GM12878 (cell line): ENCODE data around the gene ATXN3. TPM values are rescaled to one million over a fixed set of nuclear protein-coding genes. Genes with fewer than 3 reads are reported as not detected.

Experiments
- ATAC-seq: fragments of 200-7000 bp; cut with Tn5 transposase; 3 replicates; pipeline ENCODE4 v1.9.1; 2020; ENCODE audit warnings: mild to moderate bottlenecking, moderate library complexity
- BruUV-seq: library from RNA; stranded (reverse); fragments of 400-500 nt; replicated peaks from 2 replicates; lab custom pipeline; 2021; lab: Mats Ljungman, UMichigan
- CTCF ChIA-PET: fragments of 300-600 bp; sonication (Branson Sonifier 250); formaldehyde crosslinking; extraction: SDS; loops from one replicate; lab custom pipeline; 2021; ENCODE audit warnings: inconsistent platforms; lab: Yijun Ruan, JAX
- POLR2A ChIA-PET: fragments of 350-600 bp; formaldehyde crosslinking; extraction: SDS; loops from one replicate; lab custom pipeline; 2021; ENCODE audit warnings: inconsistent platforms; lab: Charles Lee
- RAD21 ChIA-PET: fragments of 300-600 bp; sonication (Branson Sonifier 250); formaldehyde crosslinking; loops from one replicate; lab custom pipeline; 2023; ENCODE audit warnings: antibody characterized with exemption; ENCODE audit not compliant: unreplicated experiment; lab: Charles Lee
- SMC1A ChIA-PET: fragments of 300-600 bp; sonication (Branson Sonifier 250); formaldehyde crosslinking; loops from one replicate; lab custom pipeline; 2023; ENCODE audit not compliant: unreplicated experiment, uncharacterized antibody; lab: Charles Lee
- DNase-seq: peaks from one replicate; pipeline ENCODE4 v3.0.0-alpha.2; 2011; ENCODE audit warnings: low read depth, low spot score
- FAIRE-seq: peaks from 3 replicates; lab custom pipeline; 2011; peaks lifted over from hg19 to GRCh38; lab: Jason Lieb, UNC
- H2AFZ ChIP-seq: 2 replicates; pipeline ENCODE4 v1.6.0; 2011; ENCODE audit warnings: low read depth, low read length, control low read depth; ENCODE audit not compliant: control insufficient read depth
- H3K27ac ChIP-seq: 2 replicates; pipeline ENCODE4 v1.5.1; 2011; ENCODE audit warnings: control low read depth; ENCODE audit not compliant: control insufficient read depth, insufficient read depth
- H3K27me3 ChIP-seq, 2 experiments: replicated peaks in 1 of 2; 2 replicates each; pipeline versions ENCODE4 v1.6.0 to v1.6.1; 2011; ENCODE audit warnings: low read length in 1 of 2; ENCODE audit not compliant: control insufficient read depth in 2 of 2, insufficient read depth in 2 of 2
- H3K36me3 ChIP-seq, 2 experiments: 2 replicates each; pipeline ENCODE4 v1.5.1; 2011; ENCODE audit warnings: low read length in 1 of 2; ENCODE audit not compliant: control insufficient read depth in 2 of 2, insufficient read depth in 2 of 2
- H3K4me1 ChIP-seq: 2 replicates; pipeline ENCODE4 v1.6.1; 2011; ENCODE audit warnings: mild to moderate bottlenecking, low read length, moderate library complexity, mixed read lengths; ENCODE audit not compliant: control insufficient read depth, insufficient read depth
- H3K4me2 ChIP-seq: 2 replicates; pipeline ENCODE4 v1.6.0; 2011; ENCODE audit warnings: control low read depth; ENCODE audit not compliant: control insufficient read depth, insufficient read depth
- H3K4me3 ChIP-seq: fragments of 200-600 bp; sonication (generic); 2 replicates; pipeline ENCODE4 v1.5.1; 2016
- H3K79me2 ChIP-seq: 2 replicates; pipeline ENCODE4 v1.6.0; 2011; ENCODE audit warnings: low read length; ENCODE audit not compliant: control insufficient read depth, insufficient read depth
- H3K9ac ChIP-seq: 2 replicates; pipeline ENCODE4 v1.8.0; 2011; ENCODE audit warnings: low read length, control low read depth, mixed read lengths; ENCODE audit not compliant: control insufficient read depth, insufficient read depth
- H3K9me3 ChIP-seq: replicated peaks from 3 replicates; pipeline ENCODE4 v1.5.1; 2011; ENCODE audit warnings: mild to moderate bottlenecking, low read length; ENCODE audit not compliant: control insufficient read depth, insufficient read depth
- H4K20me1 ChIP-seq: 2 replicates; pipeline ENCODE4 v1.6.0; 2011; ENCODE audit not compliant: control insufficient read depth, insufficient read depth
- BCLAF1 ChIP-seq: fragments of 450-650 bp; IDR thresholded peaks from 2 replicates; pipeline ENCODE4 v1.6.1; 2017; ENCODE audit warnings: antibody characterized with exemption, mild to moderate bottlenecking, moderate library complexity
- CREB1 ChIP-seq: IDR thresholded peaks from 2 replicates; pipeline ENCODE4 v1.6.1; 2012; ENCODE audit warnings: low read depth, mild to moderate bottlenecking, inconsistent platforms
- ETV6 ChIP-seq, 2 experiments: fragments of 450-650 bp in 1 of 2; IDR thresholded peaks in 1 of 2; conservative IDR thresholded peaks in 1 of 2; 2 replicates each; pipeline ENCODE4 v1.6.1; 2014; ENCODE audit warnings: antibody characterized with exemption in 1 of 2, borderline replicate concordance in 1 of 2, low read depth in 1 of 2, mild to moderate bottlenecking in 1 of 2, moderate library complexity in 1 of 2
- IKZF2 ChIP-seq, 2 experiments: fragments of 450-650 bp; IDR thresholded peaks; 2 replicates each; pipeline ENCODE4 v1.6.1; 2017; ENCODE audit warnings: mild to moderate bottlenecking in 2 of 2, moderate library complexity in 2 of 2
- JUND ChIP-seq: IDR thresholded peaks from 2 replicates; pipeline ENCODE4 v1.6.1; 2012; ENCODE audit warnings: low read depth, mild to moderate bottlenecking, low read length, improper control_type of control experiment, moderate library complexity
- MEF2A ChIP-seq: IDR thresholded peaks from 2 replicates; pipeline ENCODE4 v1.6.1; 2011; ENCODE audit warnings: low read depth, mild to moderate bottlenecking, low read length, moderate library complexity; ENCODE audit not compliant: insufficient read depth
- PAX5 ChIP-seq: IDR thresholded peaks from 2 replicates; pipeline ENCODE4 v1.6.1; 2011; ENCODE audit warnings: low read depth, low read length, borderline replicate concordance
- POLR2AphosphoS2 ChIP-seq: IDR thresholded peaks from 2 replicates; pipeline ENCODE4 v1.6.1; 2011; ENCODE audit warnings: low read depth, mild to moderate bottlenecking, low read length, improper control_type of control experiment, moderate library complexity
- RAD21 ChIP-seq: IDR thresholded peaks from 2 replicates; pipeline ENCODE4 v1.6.1; 2011; ENCODE audit warnings: mild to moderate bottlenecking, low read depth, low read length, moderate library complexity; ENCODE audit not compliant: insufficient read depth
- REST ChIP-seq: IDR thresholded peaks from 2 replicates; pipeline ENCODE4 v1.6.1; 2012; ENCODE audit warnings: mild to moderate bottlenecking, low read depth, low read length
- RFX5 ChIP-seq: IDR thresholded peaks from 2 replicates; pipeline ENCODE4 v1.6.1; 2011; ENCODE audit warnings: low read depth, low read length, improper control_type of control experiment
- SP1 ChIP-seq: IDR thresholded peaks from one replicate; pipeline ENCODE4 v1.6.1; 2011; ENCODE audit warnings: low read depth, low read length
- SRF ChIP-seq, 2 experiments: IDR thresholded peaks; 2 replicates each; pipeline ENCODE4 v1.6.1; 2011; ENCODE audit warnings: low read depth in 2 of 2, low read length in 2 of 2, mild to moderate bottlenecking in 1 of 2, moderate library complexity in 1 of 2
- ZBED1 ChIP-seq: IDR thresholded peaks from 2 replicates; pipeline ENCODE4 v1.6.1; 2016; ENCODE audit warnings: borderline replicate concordance
- ZBTB33 ChIP-seq: fragments of 450-650 bp; IDR thresholded peaks from 2 replicates; pipeline ENCODE4 v1.6.1; 2017; ENCODE audit warnings: mild to moderate bottlenecking
- WGBS: methylation state at CpG from one replicate; pipeline ENCODE4 v1.1.6; 2016; ENCODE audit warnings: low lambda C conversion rate; ENCODE audit not compliant: insufficient replicate concordance, insufficient coverage; ENCODE audit errors: missing lambda C conversion rate; 5-methylcytosine and 5-hydroxymethylcytosine counted together
- in situ Hi-C: fragments of 300-500 bp; cut with MboI; formaldehyde crosslinking; loops from 9 replicates; pipeline ENCODE4 v1.14.3; 2018; ENCODE audit warnings: mixed read lengths
- intact Hi-C: fragments of 100-400 bp; cut with micrococcal nuclease; formaldehyde crosslinking; loops from one replicate; pipeline ENCODE4 v1.14.2; 2022; ENCODE audit not compliant: unreplicated experiment
- polyA plus RNA-seq, 11 experiments: library from polyadenylated mRNA; depleted of rRNA in 4 of 11; unstranded in 6 of 11; stranded (reverse) in 5 of 11; fragments of >200 nt; fragmentation: Nextera tagmentation in 4 of 11; fragmentation: Illumina TruSeq in 1 of 11; extraction: Ambion mirVana in 4 of 11; extraction: Trizol in 1 of 11; gene quantifications; 1 replicate in 1 of 11; 2 replicates in 10 of 11; pipeline versions ENCODE4 v1.2.1 to v1.2.3, GENCODE V29; 2011 to 2016; ENCODE audit warnings: inconsistent platforms in 2 of 11, missing spikeins in 2 of 11, low read depth in 1 of 11
- total RNA-seq, 4 experiments: library from RNA; depleted of rRNA in 3 of 4; stranded (reverse); fragments of >200 nt in 3 of 4; fragmentation: Illumina TruSeq in 1 of 4; extraction: Trizol in 1 of 4; gene quantifications; 2 replicates each; pipeline versions ENCODE4 v1.2.1 to v1.2.3, GENCODE V29; 2013 to 2021

Gene ATXN3
- total and polyA plus RNA-seq, 10 of the 15 experiments (the other 5 are each of a cell fraction or from before 2014, with no cell fraction given), result 15.1 to 27.3 (median 19.2) TPM

- no peak for FAIRE-seq
- no peak overlapping the region for H3K4me3 ChIP-seq
- WGBS, result 97% methylated on average over 11 of the region's 11 CpGs
- no peaks in the 10 kb centered on the region; the same call in 2 of the 3 replicates for H3K9me3 ChIP-seq
- no peaks in the 10 kb centered on the region for H4K20me1 ChIP-seq
- no peak overlapping the region for H3K9ac ChIP-seq
- no TSS peak for BruUV-seq
- in situ Hi-C loops (no loop called here), intact Hi-C loops (no loop called here)
- no peaks in the 10 kb centered on the region for H3K4me1 ChIP-seq
- H3K27ac ChIP-seq, result no peak overlapping the region
- no peak overlapping the region for H3K4me2 ChIP-seq
- ChIA-PET RAD21 (no interaction called here), CTCF (interaction anchor here (0.6 to 1.2 kb wide), 2 partner anchors 37 to 600 kb away, joined by 3 read pairs; no protein-coding TSS in a partner anchor), POLR2A (no interaction called here), SMC1A (interaction anchor here (0.9 to 1.1 kb wide), 3 partner anchors 37 to 87 kb away, joined by 3 read pairs; partner anchors contain the start of genes CPSF2 and NDUFB1)
- H3K36me3 ChIP-seq, result peaks cover 0 to 5% of the 10 kb centered on the region in 2 experiments; a peak in 1 of 4 replicates
- ATAC-seq, result no peak; the same call in 2 of the 3 replicates
- no peaks in the 10 kb centered on the region for H3K27me3 ChIP-seq
- peaks cover 43% of the 10 kb centered on the region for H3K79me2 ChIP-seq
- DNase-seq, result no peak
- no peak overlapping the region for H2AFZ ChIP-seq
- TF ChIP-seq JUND (no peak), POLR2AphosphoS2 (no peak), REST (no peak), RFX5 (no peak), ETV6 (conservative IDR thresholded peaks at IDR 0.05 in 1 of 2, IDR thresholded peaks at IDR 0.05 in 1 of 2; ENCODE audit: borderline replicate concordance in 1 of 2, low read depth in 1 of 2) (no peak), PAX5 (no peak), ZBTB33 (no peak), BCLAF1 (no peak), ZBED1 (no peak), MEF2A (no peak), RAD21 (no peak), SP1 (no peak), SRF (IDR thresholded peaks at IDR 0.05; ENCODE audit: low read depth in 2 of 2, low read length in 2 of 2) (no peak), CREB1 (no peak), IKZF2 (IDR thresholded peaks at IDR 0.05) (no peak)
Observed at GRCh38 chr14:92033906-92034687, 72.3 kb downstream of the ATXN3 start.
